ENCODE results near the gene IRF8. TPM values are rescaled to one million over a fixed set of nuclear protein-coding genes. Genes with fewer than 3 reads are reported as not detected.

IRF8 gene
- total RNA-seq, 1 donor from 2014 or later: 0.59 TPM

DNA sequence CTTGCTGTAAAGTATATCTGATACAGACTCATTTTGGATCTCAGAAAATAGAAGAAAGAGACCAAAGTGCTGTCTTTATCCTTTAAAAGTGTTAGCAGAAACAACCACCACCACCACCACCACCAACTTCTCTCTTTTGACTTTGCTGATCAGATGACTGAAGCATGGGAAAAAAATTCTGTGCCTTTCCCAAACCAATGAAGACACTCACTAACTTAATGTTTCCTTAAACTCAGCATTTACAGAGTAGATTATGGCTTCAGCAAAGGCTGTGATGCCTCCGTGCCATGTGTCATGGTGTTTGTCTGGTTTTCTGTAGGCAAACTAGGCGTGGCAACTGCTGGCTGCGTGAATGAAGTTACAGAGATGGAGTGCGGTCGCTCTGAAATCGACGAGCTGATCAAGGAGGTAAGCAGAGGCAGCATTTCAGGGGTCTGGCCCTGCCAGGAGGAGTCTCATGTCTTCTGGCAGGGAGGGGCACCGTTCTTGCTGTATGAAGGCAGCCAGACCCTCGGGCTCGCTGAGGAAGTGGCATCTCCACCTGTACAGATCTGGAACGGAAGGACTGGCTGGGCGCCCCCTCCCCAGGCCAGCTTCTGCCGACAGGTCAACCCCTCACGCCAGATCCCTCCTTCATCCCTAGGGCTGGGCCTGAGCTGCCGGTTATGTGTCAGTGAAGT is 12.4 kb downstream of the IRF8 start:
- H3K9me3 ChIP-seq (ENCODE audit: insufficient read depth, low read depth, low read length): no peaks in the 10 kb centered on the region
- H3K4me2 ChIP-seq (ENCODE audit: low read length): no peak overlapping the region
- H4K20me1 ChIP-seq (ENCODE audit: insufficient read depth, low read length): no peaks in the 10 kb centered on the region
- Mint-ChIP-seq H3K4me1 (ENCODE audit: low read depth, unreplicated experiment) (peaks cover 6% of the 10 kb centered on the region), H3K27me3 (ENCODE audit: low read depth, unreplicated experiment) (peaks cover 53% of the 10 kb centered on the region), H3K4me3 (ENCODE audit: unreplicated experiment) (no peak overlapping the region), H3K36me3 (ENCODE audit: low read depth, unreplicated experiment) (peaks cover under 1% of the 10 kb centered on the region), H3K27ac (ENCODE audit: unreplicated experiment) (no peak overlapping the region), H3K9me3 (ENCODE audit: unreplicated experiment) (peaks cover 6% of the 10 kb centered on the region)
- no peak overlapping the region for H3K9ac ChIP-seq (ENCODE audit: low read length)
- TF ChIP-seq EZH2 (IDR thresholded peaks at IDR 0.05; ENCODE audit: insufficient read depth, low read length): no peak
- TF ChIP-seq, protein P1, sequence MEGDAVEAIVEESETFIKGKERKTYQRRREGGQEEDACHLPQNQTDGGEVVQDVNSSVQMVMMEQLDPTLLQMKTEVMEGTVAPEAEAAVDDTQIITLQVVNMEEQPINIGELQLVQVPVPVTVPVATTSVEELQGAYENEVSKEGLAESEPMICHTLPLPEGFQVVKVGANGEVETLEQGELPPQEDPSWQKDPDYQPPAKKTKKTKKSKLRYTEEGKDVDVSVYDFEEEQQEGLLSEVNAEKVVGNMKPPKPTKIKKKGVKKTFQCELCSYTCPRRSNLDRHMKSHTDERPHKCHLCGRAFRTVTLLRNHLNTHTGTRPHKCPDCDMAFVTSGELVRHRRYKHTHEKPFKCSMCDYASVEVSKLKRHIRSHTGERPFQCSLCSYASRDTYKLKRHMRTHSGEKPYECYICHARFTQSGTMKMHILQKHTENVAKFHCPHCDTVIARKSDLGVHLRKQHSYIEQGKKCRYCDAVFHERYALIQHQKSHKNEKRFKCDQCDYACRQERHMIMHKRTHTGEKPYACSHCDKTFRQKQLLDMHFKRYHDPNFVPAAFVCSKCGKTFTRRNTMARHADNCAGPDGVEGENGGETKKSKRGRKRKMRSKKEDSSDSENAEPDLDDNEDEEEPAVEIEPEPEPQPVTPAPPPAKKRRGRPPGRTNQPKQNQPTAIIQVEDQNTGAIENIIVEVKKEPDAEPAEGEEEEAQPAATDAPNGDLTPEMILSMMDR (IDR thresholded peaks at IDR 0.05; ENCODE audit: insufficient read depth, low read depth, low read length): no peak
- FAIRE-seq (no peak), DNase-seq (ENCODE audit: low read depth) (no peak)
- H3K79me2 ChIP-seq (ENCODE audit: insufficient read depth, low read length): no peaks in the 10 kb centered on the region
- H3K36me3 ChIP-seq (ENCODE audit: insufficient read depth, low read length): no peaks in the 10 kb centered on the region
- peaks cover 28% of the 10 kb centered on the region for H3K27me3 ChIP-seq (ENCODE audit: insufficient read depth, low read length)
- no peak overlapping the region for H2AFZ ChIP-seq (ENCODE audit: low read depth, low read length)
- H3K27ac ChIP-seq (ENCODE audit: low read depth, low read length): no peak overlapping the region
- no peak overlapping the region for H3K4me3 ChIP-seq (ENCODE audit: insufficient read depth, low read depth, low read length)
- H3K4me1 ChIP-seq (ENCODE audit: insufficient read depth, low read length): no peaks in the 10 kb centered on the region

DNA sequence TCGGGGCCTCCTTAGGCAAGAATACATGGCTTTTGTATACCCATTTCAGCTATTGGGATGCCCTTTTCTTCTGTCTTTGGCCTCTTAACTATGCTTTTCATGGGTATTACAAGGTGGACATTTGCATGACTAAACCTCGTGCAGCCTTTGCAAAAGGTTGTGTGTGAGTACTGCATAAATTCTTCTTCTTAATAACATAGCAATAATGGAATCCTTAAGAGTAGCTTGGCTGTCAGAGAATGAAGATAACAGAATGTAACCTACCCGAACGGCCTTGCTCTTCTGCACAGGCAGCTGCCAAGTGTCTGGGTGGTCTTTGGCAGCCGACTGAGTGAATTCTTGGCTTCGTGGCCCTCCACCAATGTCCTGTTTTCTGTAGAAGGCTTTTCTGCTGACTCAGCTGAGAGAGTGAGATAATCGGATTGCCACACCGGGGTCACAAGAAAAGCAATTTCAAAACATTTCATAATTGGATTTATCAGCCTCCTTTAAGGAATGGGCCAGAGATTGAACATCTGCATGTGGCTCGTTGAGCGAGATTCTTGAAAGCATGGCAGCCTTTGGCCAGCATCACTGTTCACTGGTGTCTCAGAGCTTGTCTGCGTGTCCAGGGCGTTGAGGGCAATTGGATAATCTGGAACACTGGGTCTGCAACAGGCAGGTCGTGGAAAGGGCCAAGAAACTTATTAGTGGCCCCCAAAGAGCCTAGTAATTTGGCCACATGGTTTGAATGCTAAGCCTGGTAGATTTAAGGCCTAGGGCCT is 13.4 kb downstream of the IRF8 start:
- no peaks in the 10 kb centered on the region for H3K9me3 ChIP-seq (ENCODE audit: insufficient read depth, low read depth, low read length)
- TF ChIP-seq, protein P1 (IDR thresholded peaks at IDR 0.05; ENCODE audit: insufficient read depth, low read depth, low read length): no peak
- no peak overlapping the region for H3K4me3 Mint-ChIP-seq (ENCODE audit: unreplicated experiment)
- no peak overlapping the region for H3K27ac ChIP-seq (ENCODE audit: low read depth, low read length)
- H3K36me3 ChIP-seq (ENCODE audit: insufficient read depth, low read length): no peaks in the 10 kb centered on the region
- H2AFZ ChIP-seq (ENCODE audit: low read depth, low read length): no peak overlapping the region
- no peak overlapping the region for H3K4me2 ChIP-seq (ENCODE audit: low read length)
- FAIRE-seq (no peak), DNase-seq (ENCODE audit: low read depth) (peak; percentile 78)
- peaks cover 26% of the 10 kb centered on the region for H3K27me3 ChIP-seq (ENCODE audit: insufficient read depth, low read length)
- no peaks in the 10 kb centered on the region for H3K36me3 Mint-ChIP-seq (ENCODE audit: low read depth, unreplicated experiment)
- H3K9ac ChIP-seq (ENCODE audit: low read length): no peak overlapping the region
- no peaks in the 10 kb centered on the region for H4K20me1 ChIP-seq (ENCODE audit: insufficient read depth, low read length)
- no peaks in the 10 kb centered on the region for H3K4me1 ChIP-seq (ENCODE audit: insufficient read depth, low read length)
- no peaks in the 10 kb centered on the region for H3K79me2 ChIP-seq (ENCODE audit: insufficient read depth, low read length)
- no peaks in the 10 kb centered on the region for H3K9me3 Mint-ChIP-seq (ENCODE audit: unreplicated experiment)
- peaks cover 6% of the 10 kb centered on the region for H3K4me1 Mint-ChIP-seq (ENCODE audit: low read depth, unreplicated experiment)
- peaks cover 54% of the 10 kb centered on the region for H3K27me3 Mint-ChIP-seq (ENCODE audit: low read depth, unreplicated experiment)
- H3K4me3 ChIP-seq (ENCODE audit: insufficient read depth, low read depth, low read length): no peak overlapping the region
- peak overlapping the region; percentile 41 for H3K27ac Mint-ChIP-seq (ENCODE audit: unreplicated experiment)

DNA sequence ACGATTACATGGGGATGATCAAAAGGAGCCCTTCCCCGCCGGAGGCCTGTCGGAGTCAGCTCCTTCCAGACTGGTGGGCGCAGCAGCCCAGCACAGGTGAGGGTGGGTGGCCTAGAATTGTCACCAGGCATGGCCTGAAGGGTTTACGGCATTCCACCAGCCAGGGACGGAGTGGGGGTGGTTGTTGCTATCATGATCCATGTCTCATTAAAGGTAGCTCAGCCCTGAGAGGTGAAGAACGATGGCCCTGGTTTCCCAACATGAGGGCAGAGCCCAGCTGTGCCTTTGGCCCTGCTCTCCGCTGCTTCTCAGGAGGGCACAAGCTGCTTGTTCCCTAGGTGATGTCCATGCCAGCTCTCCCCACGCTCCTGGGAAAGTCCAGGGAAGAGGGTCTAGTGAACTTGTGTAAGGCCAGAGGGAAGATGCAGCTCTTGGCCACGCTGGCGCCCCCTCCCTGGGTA is 14.2 kb downstream of the IRF8 start:
- DNase-seq (ENCODE audit: low read depth) (no peak), FAIRE-seq (no peak)
- H3K36me3 ChIP-seq (ENCODE audit: insufficient read depth, low read length): no peaks in the 10 kb centered on the region
- H3K4me2 ChIP-seq (ENCODE audit: low read length): no peak overlapping the region
- Mint-ChIP-seq H3K9me3 (ENCODE audit: unreplicated experiment) (no peaks in the 10 kb centered on the region), H3K4me3 (ENCODE audit: unreplicated experiment) (no peak overlapping the region), H3K27ac (ENCODE audit: unreplicated experiment) (no peak overlapping the region), H3K27me3 (ENCODE audit: low read depth, unreplicated experiment) (peaks cover 59% of the 10 kb centered on the region), H3K36me3 (ENCODE audit: low read depth, unreplicated experiment) (no peaks in the 10 kb centered on the region), H3K4me1 (ENCODE audit: low read depth, unreplicated experiment) (peaks cover 6% of the 10 kb centered on the region)
- no peak overlapping the region for H2AFZ ChIP-seq (ENCODE audit: low read depth, low read length)
- peaks cover 26% of the 10 kb centered on the region for H3K27me3 ChIP-seq (ENCODE audit: insufficient read depth, low read length)
- H4K20me1 ChIP-seq (ENCODE audit: insufficient read depth, low read length): no peaks in the 10 kb centered on the region
- TF ChIP-seq EZH2 (IDR thresholded peaks at IDR 0.05; ENCODE audit: insufficient read depth, low read length): no peak
- TF ChIP-seq, protein P1 (IDR thresholded peaks at IDR 0.05; ENCODE audit: insufficient read depth, low read depth, low read length): no peak
- no peak overlapping the region for H3K27ac ChIP-seq (ENCODE audit: low read depth, low read length)
- H3K9ac ChIP-seq (ENCODE audit: low read length): no peak overlapping the region
- H3K79me2 ChIP-seq (ENCODE audit: insufficient read depth, low read length): no peaks in the 10 kb centered on the region
- no peaks in the 10 kb centered on the region for H3K9me3 ChIP-seq (ENCODE audit: insufficient read depth, low read depth, low read length)
- H3K4me3 ChIP-seq (ENCODE audit: insufficient read depth, low read depth, low read length): no peak overlapping the region
- H3K4me1 ChIP-seq (ENCODE audit: insufficient read depth, low read length): no peaks in the 10 kb centered on the region

Measured in astrocyte (in vitro differentiated cells and primary cell).